B cell (primary cell): Measurements from ENCODE around the gene ZAR1L. TPM values are rescaled to one million over a fixed set of nuclear protein-coding genes. Genes with fewer than 3 reads are reported as not detected.

ENCODE experiments used
- ATAC-seq: fragments of 200-7000 bp; cut with Tn5 transposase; one replicate; pipeline ENCODE4 v1.10.0; 2021; ENCODE audit warnings: low read depth, mild to moderate bottlenecking, moderate number of reproducible peaks, moderate library complexity
- CTCF ChIA-PET: fragments of 350-600 bp; sonication (Branson Sonifier 250); formaldehyde crosslinking; loops from one replicate; lab custom pipeline; 2021; ENCODE audit warnings: antibody characterized with exemption, inconsistent platforms; lab: Charles Lee
- POLR2A ChIA-PET: fragments of 350-600 bp; sonication (Branson Sonifier 250); formaldehyde crosslinking; loops from one replicate; lab custom pipeline; 2021; ENCODE audit warnings: antibody characterized with exemption; lab: Charles Lee
- DNase-seq: peaks from one replicate; pipeline ENCODE4 v3.0.0; 2013
- H2AFZ ChIP-seq: 2 replicates; pipeline ENCODE4 v1.6.1; 2012; ENCODE audit warnings: mild to moderate bottlenecking, low read depth, low read length; ENCODE audit not compliant: insufficient read depth, poor library complexity, severe bottlenecking
- H3K27ac ChIP-seq, 2 donors: 1 replicate in 1 of 2; 2 replicates in 1 of 2; pipeline ENCODE4 v1.5.1; 2012 to 2013; ENCODE audit warnings: low read length in 2 of 2, mild to moderate bottlenecking in 2 of 2, moderate library complexity in 1 of 2
- H3K27me3 ChIP-seq, 4 experiments: fragments of 200-600 bp in 1 of 4; sonication (generic) in 1 of 4; replicated peaks in 1 of 4; 1 replicate in 2 of 4; 2 replicates in 2 of 4; pipeline versions ENCODE4 v1.6.1 to v1.7.0; 2013 to 2016; ENCODE audit warnings: low read length in 3 of 4, mild to moderate bottlenecking in 2 of 4, mixed read lengths in 1 of 4, moderate library complexity in 1 of 4; ENCODE audit not compliant: insufficient read depth in 4 of 4, control insufficient read depth in 3 of 4; ENCODE audit errors: control extremely low read depth in 1 of 4
- H3K36me3 ChIP-seq, 2 experiments: replicated peaks in 1 of 2; 1 replicate in 1 of 2; 2 replicates in 1 of 2; pipeline versions ENCODE4 v1.6.1 to v1.7.1; 2013; ENCODE audit warnings: low read length in 1 of 2; ENCODE audit not compliant: insufficient read depth in 2 of 2, control insufficient read depth in 1 of 2; ENCODE audit errors: control extremely low read depth in 1 of 2, extremely low read depth in 1 of 2
- H3K4me1 ChIP-seq, 2 donors: fragments of 200-600 bp in 1 of 2; sonication (generic) in 1 of 2; 1 replicate in 1 of 2; 2 replicates in 1 of 2; pipeline versions ENCODE4 v1.5.1 to v1.6.1; 2013 to 2017; ENCODE audit warnings: low read length in 2 of 2; ENCODE audit not compliant: control insufficient read depth in 2 of 2, insufficient read depth in 2 of 2
- H3K4me2 ChIP-seq: replicated peaks from 2 replicates; pipeline ENCODE3; 2012; ENCODE audit warnings: mild to moderate bottlenecking, low read depth, low read length; ENCODE audit not compliant: poor library complexity, severe bottlenecking
- H3K4me3 ChIP-seq, 5 experiments: fragments of 200-600 bp in 1 of 5; sonication (generic) in 1 of 5; 1 replicate in 3 of 5; 2 replicates in 2 of 5; pipeline versions ENCODE4 v1.5.1 to v1.7.0; 2011 to 2016; ENCODE audit warnings: low read length in 4 of 5, mild to moderate bottlenecking in 4 of 5, low read depth in 2 of 5, control low read depth in 1 of 5, moderate library complexity in 1 of 5; ENCODE audit not compliant: insufficient read depth in 1 of 5; ENCODE audit errors: control extremely low read depth in 1 of 5, extremely low read depth in 1 of 5
- H3K79me2 ChIP-seq: fragments of 200-600 bp; sonication (generic); one replicate; pipeline ENCODE4 v1.6.0; 2016; ENCODE audit warnings: low read length; ENCODE audit not compliant: control insufficient read depth, insufficient read depth
- H3K9ac ChIP-seq: fragments of 200-600 bp; sonication (generic); 2 replicates; pipeline ENCODE4 v1.6.1; 2017; ENCODE audit warnings: mild to moderate bottlenecking, low read length, moderate library complexity
- H3K9me3 ChIP-seq, 3 donors: one replicate each; pipeline versions ENCODE4 v1.6.1 to v1.7.1; 2013; ENCODE audit warnings: low read length in 2 of 3; ENCODE audit not compliant: control insufficient read depth in 2 of 3, insufficient read depth in 1 of 3; ENCODE audit errors: control extremely low read depth in 1 of 3
- H4K20me1 ChIP-seq: 2 replicates; pipeline ENCODE4 v1.6.0; 2012; ENCODE audit warnings: mild to moderate bottlenecking, low read length; ENCODE audit not compliant: insufficient read depth, control insufficient read depth, poor library complexity, severe bottlenecking
- H3K27ac Mint-ChIP-seq: one replicate; pipeline ENCODE4 v1.8.0; 2021; ENCODE audit warnings: mixed read lengths
- H3K27me3 Mint-ChIP-seq: one replicate; pipeline ENCODE4 v1.8.0; 2021; ENCODE audit warnings: mixed read lengths
- H3K4me1 Mint-ChIP-seq: one replicate; pipeline ENCODE4 v1.8.0; 2021; ENCODE audit warnings: mixed read lengths
- H3K4me3 Mint-ChIP-seq: one replicate; pipeline ENCODE4 v1.8.0; 2021; ENCODE audit warnings: mixed read lengths
- H3K9me3 Mint-ChIP-seq: one replicate; pipeline ENCODE4 v1.8.0; 2022; ENCODE audit warnings: mixed read lengths; ENCODE audit not compliant: insufficient read depth
- EZH2 ChIP-seq: IDR thresholded peaks from 2 replicates; pipeline ENCODE4 v1.6.1; 2012; ENCODE audit warnings: borderline replicate concordance, low read depth, mild to moderate bottlenecking, moderate library complexity, low read length; ENCODE audit not compliant: insufficient read depth, poor library complexity, severe bottlenecking
- WGBS: methylation state at CpG from one replicate; pipeline ENCODE4 v1.1.5; 2013; ENCODE audit warnings: missing lambda C conversion rate; ENCODE audit not compliant: insufficient coverage; 5-methylcytosine and 5-hydroxymethylcytosine counted together
- intact Hi-C: fragments of 100-400 bp; cut with micrococcal nuclease; formaldehyde crosslinking; loops from one replicate; pipeline ENCODE4 v1.10.0; 2022
- polyA plus RNA-seq: library from polyadenylated mRNA; depleted of rRNA; stranded (reverse); fragments of >200 nt; gene quantifications from 2 replicates; pipeline ENCODE4 v1.2.3, GENCODE V29; 2012
- total RNA-seq, 2 donors: library from RNA; stranded (reverse); fragments of 120-200 nt in 1 of 2; gene quantifications; 1 replicate in 1 of 2; 2 replicates in 1 of 2; pipeline versions ENCODE4 v1.2.3 to v1.2.4, GENCODE V29; 2013 to 2022
- TF ChIP-seq, protein P1 (sequence below): fragments of 200-600 bp; IDR thresholded peaks from one replicate; pipeline ENCODE4 v1.8.0; 2022; ENCODE audit warnings: antibody characterized with exemption, mild to moderate bottlenecking

Gene ZAR1L
- total and polyA plus RNA-seq, 2 donors (not counting 1 experiment from before 2014, with no cell fraction given) = not detected

DNA sequence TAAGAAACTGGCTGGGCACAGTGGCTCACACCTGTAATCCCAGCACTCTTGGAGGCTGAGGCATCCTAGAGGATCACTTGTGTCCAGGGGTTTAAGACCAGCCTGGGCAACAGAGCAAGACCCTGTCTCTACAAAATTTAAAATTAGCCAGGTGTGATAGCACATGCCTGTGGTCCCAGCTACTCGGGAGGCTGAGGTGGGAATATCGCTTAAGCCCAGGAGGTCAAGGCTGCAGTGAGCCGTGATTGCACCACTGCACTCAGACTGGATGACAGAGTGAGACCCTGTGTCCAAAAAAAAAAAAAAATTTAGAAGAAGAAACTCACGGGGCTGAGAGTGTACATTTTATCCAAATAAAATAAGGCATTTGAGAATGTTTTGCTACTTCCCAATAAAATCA lies 58.9 kb downstream of the ZAR1L start:
- H3K4me3 ChIP-seq = no peak overlapping the region
- TF ChIP-seq, protein P1, sequence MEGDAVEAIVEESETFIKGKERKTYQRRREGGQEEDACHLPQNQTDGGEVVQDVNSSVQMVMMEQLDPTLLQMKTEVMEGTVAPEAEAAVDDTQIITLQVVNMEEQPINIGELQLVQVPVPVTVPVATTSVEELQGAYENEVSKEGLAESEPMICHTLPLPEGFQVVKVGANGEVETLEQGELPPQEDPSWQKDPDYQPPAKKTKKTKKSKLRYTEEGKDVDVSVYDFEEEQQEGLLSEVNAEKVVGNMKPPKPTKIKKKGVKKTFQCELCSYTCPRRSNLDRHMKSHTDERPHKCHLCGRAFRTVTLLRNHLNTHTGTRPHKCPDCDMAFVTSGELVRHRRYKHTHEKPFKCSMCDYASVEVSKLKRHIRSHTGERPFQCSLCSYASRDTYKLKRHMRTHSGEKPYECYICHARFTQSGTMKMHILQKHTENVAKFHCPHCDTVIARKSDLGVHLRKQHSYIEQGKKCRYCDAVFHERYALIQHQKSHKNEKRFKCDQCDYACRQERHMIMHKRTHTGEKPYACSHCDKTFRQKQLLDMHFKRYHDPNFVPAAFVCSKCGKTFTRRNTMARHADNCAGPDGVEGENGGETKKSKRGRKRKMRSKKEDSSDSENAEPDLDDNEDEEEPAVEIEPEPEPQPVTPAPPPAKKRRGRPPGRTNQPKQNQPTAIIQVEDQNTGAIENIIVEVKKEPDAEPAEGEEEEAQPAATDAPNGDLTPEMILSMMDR = no peak
- TF ChIP-seq EZH2 = no peak
- H3K4me1 Mint-ChIP-seq = no peaks in the 10 kb centered on the region
- ChIA-PET CTCF (interaction anchor here (0.7 kb wide), 1 partner anchor 194 kb away, joined by 3 read pairs; no protein-coding TSS in a partner anchor), POLR2A (no interaction called here)
- WGBS = 95% methylated on average over 3 of the region's 4 CpGs
- no peaks in the 10 kb centered on the region for H4K20me1 ChIP-seq
- no peaks in the 10 kb centered on the region for H3K27me3 ChIP-seq
- no peaks in the 10 kb centered on the region for H3K79me2 ChIP-seq
- H3K27ac ChIP-seq = no peak overlapping the region
- H3K4me1 ChIP-seq = no peaks in the 10 kb centered on the region
- H3K4me3 Mint-ChIP-seq = no peak overlapping the region
- no peaks in the 10 kb centered on the region for H3K27me3 Mint-ChIP-seq
- no peaks in the 10 kb centered on the region for H3K36me3 ChIP-seq
- no peak overlapping the region for H3K9ac ChIP-seq
- no peak overlapping the region for H2AFZ ChIP-seq
- no peak overlapping the region for H3K27ac Mint-ChIP-seq
- H3K4me2 ChIP-seq = no peak overlapping the region
- no peaks in the 10 kb centered on the region for H3K9me3 Mint-ChIP-seq
- no peak for ATAC-seq
- intact Hi-C loops = no loop called here
- H3K9me3 ChIP-seq = no peaks in the 10 kb centered on the region
- no peak for DNase-seq

DNA sequence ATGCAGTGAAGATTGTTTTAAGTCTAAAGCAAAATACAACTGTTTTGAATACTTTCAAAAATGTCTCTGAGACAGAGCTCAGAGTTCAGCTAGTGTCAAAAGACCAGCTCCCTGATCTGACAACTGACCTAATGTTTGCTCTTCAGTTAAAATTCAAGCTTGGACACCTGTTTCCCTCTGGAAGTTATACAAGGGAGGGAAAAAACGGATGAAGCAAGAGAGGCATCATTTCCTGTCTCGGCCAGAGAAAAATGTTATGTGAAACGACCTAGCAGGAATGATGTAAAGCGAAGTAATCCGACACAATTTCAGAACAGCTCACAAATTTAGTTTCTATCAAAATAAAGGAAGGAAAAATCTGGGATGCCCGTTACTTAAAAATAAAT lies 59.4 kb downstream of the ZAR1L start:
- H3K4me1 ChIP-seq = no peaks in the 10 kb centered on the region
- no peaks in the 10 kb centered on the region for H3K36me3 ChIP-seq
- no peaks in the 10 kb centered on the region for H3K79me2 ChIP-seq
- no peak for TF ChIP-seq EZH2
- TF ChIP-seq, protein P1 = no peak
- no peaks in the 10 kb centered on the region for H3K27me3 ChIP-seq
- CTCF ChIA-PET = no interaction called here
- no peaks in the 10 kb centered on the region for H3K27me3 Mint-ChIP-seq
- no peak overlapping the region for H3K4me3 ChIP-seq
- no peaks in the 10 kb centered on the region for H4K20me1 ChIP-seq
- H3K27ac ChIP-seq = no peak overlapping the region
- H3K9me3 Mint-ChIP-seq = no peaks in the 10 kb centered on the region
- DNase-seq = no peak
- no peak overlapping the region for H2AFZ ChIP-seq
- intact Hi-C loops = no loop called here
- ATAC-seq = no peak
- no peak overlapping the region for H3K4me2 ChIP-seq
- H3K9me3 ChIP-seq = no peaks in the 10 kb centered on the region
- POLR2A ChIA-PET = no interaction called here
- no CpG with 5 or more reads among the region's 6 CpGs for WGBS
- H3K4me3 Mint-ChIP-seq = no peak overlapping the region
- no peak overlapping the region for H3K9ac ChIP-seq
- no peak overlapping the region for H3K27ac Mint-ChIP-seq
- no peaks in the 10 kb centered on the region for H3K4me1 Mint-ChIP-seq
